Lower leg skin (tissue), 3 donors: ENCODE measurements around the gene RNF141.

Experiments
- POLR2A ChIP-seq, 2 donors: fragments of 450-650 bp; IDR thresholded peaks; one replicate each; pipeline ENCODE4 v1.6.1; 2016 to 2017; ENCODE audit warnings: antibody characterized with exemption in 2 of 2, mild to moderate bottlenecking in 1 of 2, moderate library complexity in 1 of 2
- TF ChIP-seq, protein P1 (sequence below), 3 donors: fragments of 450-650 bp; IDR thresholded peaks; one replicate each; pipeline ENCODE4 v1.5.1; 2016; ENCODE audit warnings: antibody characterized with exemption in 3 of 3, mild to moderate bottlenecking in 3 of 3, moderate library complexity in 2 of 3

DNA sequence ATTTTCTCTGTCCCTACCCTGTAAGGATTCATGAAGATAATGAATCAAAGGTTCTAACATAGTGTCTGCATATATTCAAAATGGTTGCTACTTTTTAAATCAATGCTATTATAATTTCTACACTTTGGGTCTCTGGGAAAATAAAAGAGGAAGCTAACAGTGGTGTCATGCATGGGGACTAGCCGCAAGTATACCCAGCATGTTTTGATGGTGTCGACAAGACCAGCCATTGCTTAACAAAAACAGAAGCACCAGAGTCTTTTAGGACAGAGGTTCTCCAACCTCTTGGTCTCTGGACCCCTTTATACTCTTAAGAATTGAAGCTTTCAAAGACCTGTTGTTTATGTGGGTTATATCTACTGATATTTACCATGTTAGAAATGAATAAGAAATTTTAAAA, 37.8 kb downstream of the RNF141 start:
- TF ChIP-seq, protein P1, sequence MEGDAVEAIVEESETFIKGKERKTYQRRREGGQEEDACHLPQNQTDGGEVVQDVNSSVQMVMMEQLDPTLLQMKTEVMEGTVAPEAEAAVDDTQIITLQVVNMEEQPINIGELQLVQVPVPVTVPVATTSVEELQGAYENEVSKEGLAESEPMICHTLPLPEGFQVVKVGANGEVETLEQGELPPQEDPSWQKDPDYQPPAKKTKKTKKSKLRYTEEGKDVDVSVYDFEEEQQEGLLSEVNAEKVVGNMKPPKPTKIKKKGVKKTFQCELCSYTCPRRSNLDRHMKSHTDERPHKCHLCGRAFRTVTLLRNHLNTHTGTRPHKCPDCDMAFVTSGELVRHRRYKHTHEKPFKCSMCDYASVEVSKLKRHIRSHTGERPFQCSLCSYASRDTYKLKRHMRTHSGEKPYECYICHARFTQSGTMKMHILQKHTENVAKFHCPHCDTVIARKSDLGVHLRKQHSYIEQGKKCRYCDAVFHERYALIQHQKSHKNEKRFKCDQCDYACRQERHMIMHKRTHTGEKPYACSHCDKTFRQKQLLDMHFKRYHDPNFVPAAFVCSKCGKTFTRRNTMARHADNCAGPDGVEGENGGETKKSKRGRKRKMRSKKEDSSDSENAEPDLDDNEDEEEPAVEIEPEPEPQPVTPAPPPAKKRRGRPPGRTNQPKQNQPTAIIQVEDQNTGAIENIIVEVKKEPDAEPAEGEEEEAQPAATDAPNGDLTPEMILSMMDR (IDR thresholded peaks at IDR 0.05) = no peak
- no peak for TF ChIP-seq POLR2A (IDR thresholded peaks at IDR 0.05)
